NCI-H82 treated with DMSO at 0.1 percent for 48 hours (cell line): ENCODE results near the gene FLYWCH1.

Experiments used
- DNase-seq: peaks from one replicate; lab custom pipeline; 2025; ENCODE audit not compliant: unreplicated experiment; lab: John Stamatoyannopoulos, UW

The FLYWCH1 gene

DNA sequence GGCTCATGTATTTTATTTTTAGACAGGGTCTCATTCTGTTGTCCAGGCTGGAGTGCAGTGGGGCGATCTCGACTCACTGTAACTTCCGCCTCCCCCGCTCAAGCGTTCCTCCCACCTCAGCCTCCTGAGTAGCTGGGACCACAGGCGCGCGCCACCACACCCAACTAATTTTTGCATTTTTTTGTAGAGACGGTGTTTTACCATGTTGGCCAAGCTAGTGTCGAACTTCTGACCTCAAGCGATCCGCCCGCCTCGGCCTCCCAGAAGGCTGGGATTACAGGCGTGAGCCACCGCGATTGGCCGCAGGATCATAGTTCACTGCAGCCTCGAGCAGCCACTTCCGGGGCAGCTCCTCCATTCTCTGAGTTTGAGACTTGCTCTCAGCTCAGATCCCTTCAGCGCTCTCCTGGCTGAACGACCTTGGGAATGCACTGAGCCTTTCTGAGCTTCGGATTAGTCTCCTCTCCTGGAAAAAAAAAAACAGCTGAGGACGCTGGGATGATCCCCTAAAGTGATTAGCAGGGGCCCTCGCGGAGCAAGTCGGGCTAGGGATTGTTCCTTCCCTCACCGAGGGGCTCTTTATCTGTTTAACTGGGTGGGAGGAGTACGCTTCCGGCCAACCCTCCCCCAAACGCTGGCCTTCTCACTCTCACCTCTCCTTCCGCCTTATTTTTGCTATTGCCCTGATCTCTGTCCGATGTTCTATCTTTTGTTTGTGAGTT lies 69.6 kb downstream of the FLYWCH1 start:
- DNase-seq = peak; percentile 93

DNA sequence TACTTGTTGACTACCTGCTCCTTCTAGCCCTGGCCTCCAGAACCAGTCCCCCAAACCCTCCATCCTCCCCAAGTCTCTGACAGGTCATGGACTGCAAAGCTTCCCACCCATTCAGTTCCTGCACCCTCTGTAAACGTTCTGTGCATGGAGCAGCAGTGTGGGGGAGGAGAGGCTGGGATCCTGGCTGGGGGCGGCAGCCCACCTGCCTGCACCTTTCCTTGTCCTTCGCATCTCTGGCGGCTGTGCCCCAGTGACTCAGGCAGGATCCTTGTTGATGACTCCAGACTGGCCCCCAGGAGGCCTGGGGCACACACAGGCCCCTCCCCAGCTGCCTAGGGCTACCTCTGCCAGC lies 70.1 kb downstream of the FLYWCH1 start:
- no peak for DNase-seq

DNA sequence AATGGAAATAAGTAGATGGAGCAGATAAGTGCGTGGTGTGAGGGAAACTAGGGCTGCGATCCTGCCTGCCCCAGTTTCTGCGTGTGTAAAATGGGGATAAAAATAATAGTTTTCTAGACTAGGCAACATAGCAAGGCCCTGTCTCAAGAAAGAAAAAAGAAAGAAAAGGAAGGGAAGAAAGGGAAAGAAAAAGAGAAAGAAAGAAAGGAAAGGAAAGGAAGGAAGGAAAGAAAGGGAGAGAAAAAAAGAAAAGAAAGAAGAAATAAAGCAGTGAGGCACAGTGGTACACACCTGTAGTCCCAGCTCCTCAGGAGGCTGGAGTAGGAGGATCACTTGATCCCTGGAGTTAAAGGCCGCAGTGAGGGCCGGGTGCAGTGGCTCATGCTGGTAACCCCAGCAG lies 70.7 kb downstream of the FLYWCH1 start:
- no peak for DNase-seq

DNA sequence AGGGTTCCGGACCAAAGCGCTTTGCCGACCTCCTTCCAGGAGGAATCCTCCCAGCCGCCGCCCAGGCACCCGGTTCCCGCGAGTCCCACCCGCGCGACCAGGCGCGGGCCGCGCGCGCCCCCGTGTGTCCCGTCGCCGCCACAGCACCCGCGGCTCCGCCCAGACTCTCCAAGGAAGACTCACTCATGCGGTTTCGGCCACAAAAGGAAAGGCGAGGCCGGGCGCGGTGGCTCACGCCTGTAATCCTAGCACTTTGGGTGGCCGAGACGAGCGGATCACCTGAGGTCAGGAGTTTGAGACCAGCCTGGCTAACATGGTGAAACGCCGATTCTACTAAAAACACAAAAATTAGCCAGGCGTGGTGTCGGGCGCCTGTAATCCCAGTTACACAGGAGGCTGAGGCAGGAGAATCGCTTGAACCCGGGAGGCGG lies 72.0 kb downstream of the FLYWCH1 start:
- peak; percentile 60 for DNase-seq

DNA sequence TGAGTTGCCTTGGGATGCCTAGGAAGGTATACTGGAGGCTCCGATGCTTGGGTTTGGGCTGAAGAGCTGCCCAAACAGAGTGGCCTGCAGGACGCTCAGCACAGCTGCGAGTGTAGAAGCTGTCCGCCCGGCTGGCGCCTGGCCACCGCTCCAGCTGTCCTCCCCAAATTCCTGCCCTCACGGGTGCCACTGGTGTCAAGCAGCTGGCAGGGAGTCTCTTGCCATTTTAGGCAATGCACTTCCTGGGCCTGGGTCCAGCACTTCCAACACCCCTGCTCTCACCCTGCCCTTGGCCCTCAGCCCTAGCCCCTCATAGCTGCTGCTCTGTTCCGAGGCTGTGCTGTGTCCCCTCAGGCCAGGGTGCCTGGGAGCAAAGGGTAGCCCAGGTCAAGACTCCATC lies 73.7 kb downstream of the FLYWCH1 start:
- no peak for DNase-seq

DNA sequence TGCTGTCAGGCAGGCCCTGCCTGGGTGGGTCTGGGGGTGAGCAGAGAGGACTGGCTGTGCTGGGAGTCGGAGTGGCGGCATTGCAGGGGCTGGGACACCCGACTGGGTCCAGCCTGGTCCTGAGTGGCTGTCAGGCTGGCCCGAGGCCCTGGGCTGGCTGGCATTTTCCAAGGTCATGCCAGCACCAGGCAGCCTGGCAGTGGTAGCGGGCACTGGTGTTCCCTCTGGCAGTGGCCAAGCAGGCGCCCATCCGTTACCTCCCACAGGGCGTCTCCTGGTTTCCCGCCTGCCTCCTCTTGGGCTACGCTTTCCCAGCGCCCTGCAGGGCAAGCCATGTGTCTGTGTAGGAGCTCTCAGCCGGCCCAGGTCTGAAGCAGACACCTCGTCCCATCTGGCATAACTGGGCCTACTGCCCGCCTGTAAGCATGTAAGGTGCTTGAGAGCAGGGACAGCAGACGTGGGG lies 74.2 kb downstream of the FLYWCH1 start:
- no peak for DNase-seq

DNA sequence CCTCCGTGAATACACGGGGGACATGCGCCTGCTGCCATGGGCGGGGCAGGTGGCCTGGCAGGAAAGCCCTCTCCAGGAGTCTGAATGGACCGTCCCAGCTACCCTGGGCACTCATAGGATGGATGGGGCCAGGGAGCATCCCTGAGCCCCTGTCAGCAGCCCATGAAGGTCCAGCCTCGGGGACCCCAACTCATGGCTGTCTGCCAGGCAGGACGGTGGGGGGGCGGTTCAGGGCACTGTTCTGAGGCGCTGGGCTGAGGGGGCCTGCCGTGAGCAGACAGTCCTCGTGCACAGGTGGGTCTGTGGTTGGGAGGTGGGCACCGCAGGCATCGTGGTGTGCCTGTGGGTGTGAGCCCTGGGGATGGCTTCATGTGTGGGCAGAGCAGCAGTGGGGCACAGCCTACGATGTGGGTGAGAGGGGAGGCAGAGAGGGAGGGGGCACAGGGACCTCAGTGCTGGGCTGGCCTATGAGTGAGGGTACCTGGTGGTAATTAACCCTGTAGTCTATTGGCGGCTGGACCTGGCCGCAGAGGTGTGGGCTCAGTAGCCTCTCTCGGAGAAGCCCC lies 75.0 kb downstream of the FLYWCH1 start:
- no peak for DNase-seq

DNA sequence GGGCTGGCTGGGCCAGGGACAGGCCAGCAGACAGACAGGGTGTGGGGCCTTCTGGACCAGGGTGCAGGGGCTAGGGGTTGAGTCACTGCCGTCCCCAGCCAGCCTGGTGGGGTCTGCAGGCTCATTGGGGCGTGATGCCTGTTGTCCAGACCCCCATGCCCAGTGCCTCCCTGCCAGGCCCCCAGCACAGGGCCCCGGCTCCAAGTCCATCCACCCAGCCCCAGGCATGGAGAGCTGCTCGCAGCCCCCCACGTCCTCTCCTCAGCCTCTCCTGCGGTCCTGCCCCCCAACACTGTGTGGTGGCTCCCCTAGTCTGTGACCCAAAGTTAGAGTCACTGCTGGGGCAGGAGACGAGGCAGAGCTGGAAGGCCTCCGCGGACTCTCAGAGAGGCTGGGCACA lies 75.6 kb downstream of the FLYWCH1 start:
- no peak for DNase-seq

DNA sequence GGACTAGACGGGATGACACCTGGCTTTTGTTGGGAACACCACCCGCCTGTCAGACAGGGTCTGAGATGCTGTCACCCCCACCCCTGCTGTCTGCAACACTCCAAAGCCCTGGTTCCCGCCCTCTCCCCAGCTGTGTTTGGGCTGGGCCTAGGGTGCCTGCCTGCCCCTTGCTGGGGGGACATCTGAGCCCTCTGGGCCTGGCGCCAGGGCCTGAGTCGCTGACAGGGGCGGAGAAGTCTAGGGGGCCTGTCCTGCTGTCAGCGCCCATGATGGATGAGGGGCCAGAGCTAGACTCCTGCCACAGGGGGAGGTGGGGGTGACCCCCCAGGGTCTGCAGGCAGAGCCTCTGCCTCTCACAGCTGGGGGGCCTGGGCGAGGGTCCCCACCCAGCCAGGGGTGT lies 76.1 kb downstream of the FLYWCH1 start:
- DNase-seq = no peak

DNA sequence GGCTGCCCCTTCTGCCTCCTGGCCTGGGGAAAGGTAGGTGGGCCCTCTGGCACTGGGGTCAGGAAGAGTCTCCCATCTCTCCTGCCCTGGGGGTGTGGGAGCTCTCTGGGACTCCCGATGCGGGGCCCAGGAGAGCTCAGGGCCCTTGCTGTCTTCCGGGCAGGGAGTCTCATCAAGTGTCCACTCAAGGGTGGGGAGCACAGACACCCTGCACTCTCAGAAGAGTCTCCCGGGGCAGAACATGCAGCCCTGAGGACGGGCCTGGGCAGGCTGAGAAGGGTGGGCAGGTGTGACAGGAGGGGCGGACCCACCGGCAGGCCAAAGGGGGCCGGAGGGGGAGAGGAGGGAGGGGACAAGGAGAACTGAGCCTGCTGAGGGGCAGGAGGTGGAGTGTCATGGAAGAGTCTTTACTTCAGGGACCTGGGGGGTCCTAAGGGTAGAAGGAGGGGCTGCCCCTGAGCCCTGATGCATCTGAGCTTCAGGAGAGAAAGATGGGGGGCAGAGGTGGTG lies 76.9 kb downstream of the FLYWCH1 start:
- DNase-seq = no peak

DNA sequence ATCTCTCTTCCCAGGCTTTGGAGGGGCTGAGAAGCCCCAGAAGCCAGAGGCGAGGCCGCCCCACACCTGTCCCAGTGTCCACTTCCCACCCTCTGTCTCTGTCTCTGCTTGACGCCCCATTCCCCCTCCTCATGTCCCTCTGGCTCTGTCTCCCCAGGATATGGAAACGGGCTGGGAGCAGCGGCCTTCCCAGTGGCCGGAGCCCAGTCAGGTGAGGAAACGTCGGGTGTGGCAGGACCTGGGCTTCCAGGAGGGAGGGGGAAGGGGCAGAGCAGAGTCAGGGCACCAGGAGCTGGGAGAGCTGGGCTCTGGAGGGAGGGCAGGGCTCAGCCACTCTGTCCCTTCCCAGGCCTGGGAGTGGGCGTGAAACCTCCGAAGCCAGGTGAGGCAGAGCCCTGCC lies 79.2 kb downstream of the FLYWCH1 start:
- DNase-seq = no peak

DNA sequence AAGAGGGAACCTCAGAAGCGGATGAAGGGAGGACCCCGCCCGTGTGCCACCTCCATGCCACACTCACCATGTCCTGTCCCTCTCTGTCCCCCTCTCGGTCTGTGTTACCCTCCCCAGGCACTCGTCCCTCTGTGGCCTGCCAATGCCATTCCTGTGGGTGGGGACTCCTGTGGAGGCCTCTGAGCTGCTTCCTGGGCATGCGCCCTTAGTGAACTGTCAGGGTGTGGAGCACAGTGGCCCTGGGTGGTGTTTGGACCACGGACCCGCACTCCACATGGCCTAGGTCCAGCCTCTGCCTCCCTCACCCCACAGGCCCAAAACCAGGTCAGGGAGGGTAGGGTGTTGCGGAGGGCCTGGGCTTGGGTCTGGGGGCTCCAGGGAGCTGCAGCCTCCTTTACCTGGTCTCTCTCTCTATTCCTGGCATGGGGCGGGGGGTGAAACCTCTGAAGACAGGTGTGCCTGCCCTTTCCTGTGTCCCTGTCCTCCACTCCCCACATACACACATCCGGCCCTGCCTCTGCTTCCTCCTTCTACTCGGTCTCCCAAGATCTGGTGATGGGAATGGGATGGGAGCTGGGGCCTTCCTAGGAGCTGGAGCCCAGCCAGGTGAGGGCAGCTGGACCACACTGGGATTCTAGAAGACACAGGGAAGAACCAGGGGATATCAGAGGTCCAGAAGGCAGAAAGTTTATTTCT lies 80.0 kb downstream of the FLYWCH1 start:
- no peak for DNase-seq

DNA sequence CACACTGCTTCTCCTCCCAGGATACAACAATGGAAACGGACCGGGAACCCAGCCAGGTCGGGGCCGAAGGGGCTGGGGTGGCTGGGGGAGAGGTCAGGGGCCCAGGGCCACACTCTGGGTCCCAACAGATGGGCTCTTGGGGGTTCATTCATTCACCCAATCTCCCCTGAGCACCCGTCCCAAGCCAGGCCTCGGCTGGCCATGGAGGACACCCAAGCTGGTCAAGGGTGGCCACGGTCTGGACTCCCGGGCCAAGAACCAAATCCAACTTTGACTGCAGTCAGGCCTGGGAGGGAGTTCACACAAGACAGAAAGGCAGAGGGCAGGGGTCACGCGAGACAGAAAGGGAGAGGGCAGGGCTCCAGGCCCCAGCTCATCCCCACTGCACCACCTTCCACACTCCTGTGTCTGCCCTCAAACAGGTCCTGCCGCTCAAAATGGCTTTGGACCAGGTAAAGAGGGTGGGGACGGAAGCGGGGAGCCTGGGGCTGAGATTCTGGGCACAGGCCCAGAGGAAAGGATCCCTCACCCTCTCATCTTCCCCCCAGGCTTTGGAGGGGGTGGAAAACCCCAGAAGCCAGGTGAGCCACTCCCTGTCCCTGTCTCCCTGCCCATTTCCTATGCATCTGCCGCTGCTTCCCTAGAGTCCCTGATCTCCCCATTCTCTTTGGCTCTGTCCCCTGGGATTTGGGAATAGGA lies 80.8 kb downstream of the FLYWCH1 start:
- no peak for DNase-seq

DNA sequence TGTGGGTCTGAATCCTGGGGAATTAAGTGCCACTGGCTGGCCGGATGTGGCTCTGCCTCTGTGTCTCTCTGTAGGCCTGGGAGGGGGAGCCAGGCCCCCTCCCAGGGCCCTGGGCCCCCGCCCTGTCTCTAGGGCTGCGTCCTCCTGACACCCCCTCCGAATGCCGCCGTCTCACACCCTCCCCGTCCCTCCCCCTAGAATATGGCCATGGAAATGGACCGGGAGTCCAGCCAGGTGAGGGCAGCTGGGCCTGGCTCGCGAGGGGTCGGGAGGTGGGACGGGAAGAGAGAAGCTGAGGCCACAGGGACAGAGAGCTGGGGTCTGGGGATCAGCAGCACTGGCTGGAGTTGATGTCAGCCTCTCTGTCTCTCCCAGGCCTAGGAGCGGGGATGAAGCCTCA lies 84.6 kb downstream of the FLYWCH1 start:
- no peak for DNase-seq

DNA sequence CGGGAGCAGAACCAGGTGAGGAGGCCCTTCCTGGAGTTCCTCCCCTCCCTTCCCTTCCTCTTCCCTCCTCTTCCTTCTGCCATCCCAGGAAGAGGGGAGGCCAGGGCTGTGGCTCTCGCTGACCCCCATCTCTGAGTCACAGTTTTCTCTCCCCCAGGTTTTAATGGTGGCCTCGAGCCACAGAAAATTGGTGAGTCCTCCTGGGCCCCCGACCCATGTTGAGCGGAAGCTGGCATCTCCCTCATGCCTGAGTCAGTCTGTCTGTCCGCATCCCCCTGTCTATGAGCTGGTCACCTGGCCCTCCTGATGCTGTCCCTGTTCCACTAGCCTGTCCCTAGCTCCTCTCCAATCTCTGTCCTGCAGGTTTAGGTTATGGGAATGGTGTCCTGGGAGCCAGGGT lies 88.2 kb downstream of the FLYWCH1 start:
- no peak for DNase-seq

DNA sequence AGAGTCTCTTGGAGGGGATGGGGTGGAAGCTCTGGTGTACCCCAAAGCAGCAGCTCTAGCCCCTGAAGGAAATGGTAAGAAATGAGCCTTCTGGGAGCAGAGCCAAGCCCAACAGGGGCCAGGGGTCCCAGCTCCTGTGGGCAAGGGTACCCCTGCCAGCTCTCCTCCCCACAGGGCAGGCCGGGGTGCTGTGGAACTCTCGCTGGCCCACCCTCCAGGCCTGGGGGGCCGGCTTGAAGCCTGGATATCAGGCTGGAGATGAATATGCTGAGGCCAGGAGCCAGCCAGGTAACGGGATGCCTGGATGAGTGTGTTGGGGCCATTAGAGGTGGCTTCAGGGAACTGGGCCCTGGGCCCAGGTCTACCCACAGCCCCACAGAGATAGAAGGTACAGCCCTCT lies 88.8 kb downstream of the FLYWCH1 start:
- DNase-seq = no peak
